HCT116 (cell line): Measurements from ENCODE around the gene GMPPA.

Source experiments
- ATF3 ChIP-seq: IDR thresholded peaks from 2 replicates; pipeline ENCODE4 v1.6.1; 2012
- CEBPB ChIP-seq: IDR thresholded peaks from 2 replicates; pipeline ENCODE4 v1.6.1; 2012; ENCODE audit warnings: low read depth
- POLR2A ChIP-seq: IDR thresholded peaks from 2 replicates; pipeline ENCODE4 v1.7.0; 2011; ENCODE audit warnings: borderline replicate concordance; ENCODE audit not compliant: insufficient read depth, insufficient read length; ENCODE audit errors: extremely low read depth
- POLR2AphosphoS5 ChIP-seq: IDR thresholded peaks from 2 replicates; pipeline ENCODE4 v1.6.1; 2011; ENCODE audit warnings: mild to moderate bottlenecking, low read depth, low read length, moderate library complexity
- RAD21 ChIP-seq: IDR thresholded peaks from 2 replicates; pipeline ENCODE4 v1.6.1; 2012; ENCODE audit warnings: low read depth, mild to moderate bottlenecking
- REST ChIP-seq: IDR thresholded peaks from 2 replicates; pipeline ENCODE4 v1.6.1; 2012; ENCODE audit warnings: low read depth
- SIN3A ChIP-seq: IDR thresholded peaks from 2 replicates; pipeline ENCODE4 v1.6.1; 2012; ENCODE audit warnings: low read depth
- TF ChIP-seq, protein P1 (sequence below), 3 experiments: fragments of 200-600 bp in 1 of 3; sonication (generic) in 1 of 3; IDR thresholded peaks in 2 of 3; conservative IDR thresholded peaks in 1 of 3; 2 replicates each; pipeline ENCODE4 v1.5.1; 2012 to 2017; ENCODE audit warnings: low read depth in 2 of 3, low read length in 2 of 3, antibody characterized with exemption in 1 of 3, borderline replicate concordance in 1 of 3, control low read depth in 1 of 3, mild to moderate bottlenecking in 1 of 3, mixed read lengths in 1 of 3, mixed run types in 1 of 3, moderate library complexity in 1 of 3; ENCODE audit not compliant: insufficient read depth in 1 of 3

DNA sequence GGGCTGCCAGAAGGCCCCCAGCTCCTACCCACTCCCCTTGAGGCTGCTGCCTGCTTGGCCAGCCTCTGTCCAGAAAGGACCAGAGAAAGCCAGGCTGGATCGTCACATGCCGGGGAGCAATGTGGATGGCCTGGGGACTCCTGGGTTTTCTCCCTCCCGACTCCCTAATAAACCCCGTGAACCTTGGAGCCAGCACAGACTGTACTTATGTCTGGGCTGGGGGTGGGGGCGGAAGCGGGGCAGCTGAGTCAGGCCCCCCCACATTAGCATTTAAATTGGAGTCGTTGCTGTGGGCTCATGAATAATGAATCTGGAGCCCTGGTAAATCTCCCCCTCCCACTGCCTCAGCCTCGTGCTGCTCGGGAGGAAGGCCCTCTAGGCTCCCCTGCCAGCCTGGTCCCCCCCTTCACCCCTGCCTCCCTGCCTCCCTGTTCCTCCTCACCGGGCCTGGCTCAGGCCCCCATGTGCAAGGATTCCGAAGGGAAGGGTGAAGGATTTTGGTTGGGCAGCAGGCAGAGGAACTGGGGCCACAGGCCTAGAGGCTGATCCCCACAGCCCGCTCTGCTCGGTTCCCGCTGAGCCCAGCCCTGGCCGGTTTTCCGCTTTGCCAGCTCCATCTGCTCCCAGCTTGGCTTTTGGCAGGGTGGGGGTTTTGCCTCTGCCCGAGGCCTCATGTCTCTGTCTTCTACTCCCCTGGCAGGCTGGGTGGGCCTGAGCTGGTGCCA, 8.3 kb downstream of the GMPPA start:
- TF ChIP-seq, protein P1, sequence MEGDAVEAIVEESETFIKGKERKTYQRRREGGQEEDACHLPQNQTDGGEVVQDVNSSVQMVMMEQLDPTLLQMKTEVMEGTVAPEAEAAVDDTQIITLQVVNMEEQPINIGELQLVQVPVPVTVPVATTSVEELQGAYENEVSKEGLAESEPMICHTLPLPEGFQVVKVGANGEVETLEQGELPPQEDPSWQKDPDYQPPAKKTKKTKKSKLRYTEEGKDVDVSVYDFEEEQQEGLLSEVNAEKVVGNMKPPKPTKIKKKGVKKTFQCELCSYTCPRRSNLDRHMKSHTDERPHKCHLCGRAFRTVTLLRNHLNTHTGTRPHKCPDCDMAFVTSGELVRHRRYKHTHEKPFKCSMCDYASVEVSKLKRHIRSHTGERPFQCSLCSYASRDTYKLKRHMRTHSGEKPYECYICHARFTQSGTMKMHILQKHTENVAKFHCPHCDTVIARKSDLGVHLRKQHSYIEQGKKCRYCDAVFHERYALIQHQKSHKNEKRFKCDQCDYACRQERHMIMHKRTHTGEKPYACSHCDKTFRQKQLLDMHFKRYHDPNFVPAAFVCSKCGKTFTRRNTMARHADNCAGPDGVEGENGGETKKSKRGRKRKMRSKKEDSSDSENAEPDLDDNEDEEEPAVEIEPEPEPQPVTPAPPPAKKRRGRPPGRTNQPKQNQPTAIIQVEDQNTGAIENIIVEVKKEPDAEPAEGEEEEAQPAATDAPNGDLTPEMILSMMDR (IDR thresholded peaks at IDR 0.05 in 2 of 3, conservative IDR thresholded peaks at IDR 0.05 in 1 of 3; ENCODE audit: borderline replicate concordance in 1 of 3, insufficient read depth in 1 of 3, low read depth in 2 of 3, low read length in 2 of 3) = no peak
- TF ChIP-seq POLR2AphosphoS5 (no peak), CEBPB (no peak), SIN3A (no peak), POLR2A (no peak), ATF3 (no peak), RAD21 (no peak), REST (no peak)
